Astrocyte of the cerebellum (primary cell): ENCODE data around the gene ITPK1.

ENCODE experiments used
- DNase-seq: peaks from one replicate; pipeline ENCODE4 v3.0.0-alpha.2; 2011; ENCODE audit warnings: low read depth
- H3K4me3 ChIP-seq: 2 replicates; pipeline ENCODE4 v1.5.1; 2011; ENCODE audit warnings: mild to moderate bottlenecking, low read depth, low read length, moderate library complexity
- in situ Hi-C: cut with HindIII; loops from 2 replicates; pipeline ENCODE4 v1.10.0; 2017; ENCODE audit warnings: low sequenced_read_pairs
- TF ChIP-seq, protein P1 (sequence below): IDR thresholded peaks from 2 replicates; pipeline ENCODE4 v1.5.1; 2012; ENCODE audit warnings: low read length, low read depth, moderate library complexity, mild to moderate bottlenecking; ENCODE audit errors: missing control alignments

ITPK1 gene

DNA sequence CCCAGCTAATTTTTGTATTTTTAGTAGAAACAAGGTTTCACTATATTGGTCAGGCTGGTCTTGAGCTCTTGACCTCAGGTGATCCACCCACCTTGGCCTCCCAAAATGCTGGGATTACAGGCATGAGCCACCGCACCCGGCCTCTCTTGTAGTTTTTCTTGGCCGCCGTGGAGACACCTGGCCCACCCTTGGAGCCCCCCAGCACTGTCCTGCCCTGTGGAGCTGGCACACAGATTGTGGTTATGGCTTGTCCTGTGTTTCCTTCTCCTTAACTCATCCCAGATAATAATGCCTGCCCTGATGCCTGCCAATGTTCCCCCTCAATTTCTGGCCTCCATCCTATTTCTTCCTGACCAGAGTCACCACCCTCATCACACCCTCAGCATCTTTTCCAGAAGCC is 134.9 kb downstream of the ITPK1 start:
- in situ Hi-C loops = no loop called here
- no peak overlapping the region for H3K4me3 ChIP-seq
- DNase-seq = no peak
- TF ChIP-seq, protein P1, sequence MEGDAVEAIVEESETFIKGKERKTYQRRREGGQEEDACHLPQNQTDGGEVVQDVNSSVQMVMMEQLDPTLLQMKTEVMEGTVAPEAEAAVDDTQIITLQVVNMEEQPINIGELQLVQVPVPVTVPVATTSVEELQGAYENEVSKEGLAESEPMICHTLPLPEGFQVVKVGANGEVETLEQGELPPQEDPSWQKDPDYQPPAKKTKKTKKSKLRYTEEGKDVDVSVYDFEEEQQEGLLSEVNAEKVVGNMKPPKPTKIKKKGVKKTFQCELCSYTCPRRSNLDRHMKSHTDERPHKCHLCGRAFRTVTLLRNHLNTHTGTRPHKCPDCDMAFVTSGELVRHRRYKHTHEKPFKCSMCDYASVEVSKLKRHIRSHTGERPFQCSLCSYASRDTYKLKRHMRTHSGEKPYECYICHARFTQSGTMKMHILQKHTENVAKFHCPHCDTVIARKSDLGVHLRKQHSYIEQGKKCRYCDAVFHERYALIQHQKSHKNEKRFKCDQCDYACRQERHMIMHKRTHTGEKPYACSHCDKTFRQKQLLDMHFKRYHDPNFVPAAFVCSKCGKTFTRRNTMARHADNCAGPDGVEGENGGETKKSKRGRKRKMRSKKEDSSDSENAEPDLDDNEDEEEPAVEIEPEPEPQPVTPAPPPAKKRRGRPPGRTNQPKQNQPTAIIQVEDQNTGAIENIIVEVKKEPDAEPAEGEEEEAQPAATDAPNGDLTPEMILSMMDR = no peak

DNA sequence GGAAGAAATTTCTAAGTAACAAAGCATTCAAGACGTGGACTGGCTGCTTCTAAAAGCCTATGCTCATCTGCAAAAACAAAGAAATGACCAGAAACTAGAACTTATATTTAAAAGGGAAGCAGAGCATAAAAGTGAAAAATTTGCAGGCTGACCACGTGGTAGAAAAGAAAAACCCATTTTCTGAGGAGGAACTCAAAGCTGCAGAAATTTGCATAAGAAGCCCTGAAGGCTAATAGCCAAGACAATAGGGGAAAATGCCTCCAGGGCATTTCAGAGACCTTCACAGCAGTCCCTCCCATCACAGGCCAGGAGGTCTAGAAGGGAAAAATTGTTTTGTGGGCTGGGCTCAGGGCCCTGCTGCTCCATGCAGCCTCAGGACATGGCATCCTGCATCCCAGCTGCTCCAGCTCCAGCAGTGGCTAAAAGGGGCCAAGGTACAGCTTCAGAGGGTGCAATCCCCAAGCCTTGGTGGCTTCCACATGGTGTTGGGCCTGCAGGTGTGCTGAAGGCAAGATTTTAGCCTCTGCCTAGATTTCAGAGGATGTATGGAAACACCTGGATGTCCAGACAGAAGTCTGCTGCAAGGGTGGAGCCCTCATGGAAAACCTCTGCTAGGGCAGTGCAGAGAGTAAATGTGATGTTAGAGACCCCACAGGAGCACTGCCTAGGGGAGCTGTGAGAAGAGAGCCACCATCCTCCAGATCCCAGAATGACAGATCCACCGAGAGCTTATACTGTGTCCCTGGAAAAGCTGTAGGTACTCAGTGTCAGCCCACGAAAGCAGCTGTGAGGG is 137.3 kb downstream of the ITPK1 start:
- TF ChIP-seq, protein P1 = no peak

DNA sequence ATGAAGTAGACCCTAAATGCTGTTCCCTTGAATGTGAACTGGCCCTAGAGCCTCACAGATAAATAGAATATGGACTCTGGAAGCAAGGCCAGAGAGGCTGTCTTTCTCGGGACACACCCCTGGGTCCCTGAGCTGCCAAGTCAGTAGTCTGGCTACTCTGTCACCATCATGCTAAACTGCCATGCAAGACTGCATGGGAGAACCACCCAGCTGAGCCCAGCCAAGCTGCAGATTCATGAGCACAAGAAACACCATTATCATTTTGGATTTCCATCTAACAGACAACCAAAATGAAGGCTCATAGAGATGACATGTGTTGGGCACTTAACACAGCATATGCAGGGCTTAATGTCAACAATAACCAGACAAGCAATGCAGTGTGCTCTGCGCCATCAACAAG is 139.5 kb downstream of the ITPK1 start:
- DNase-seq = no peak
- no peak overlapping the region for H3K4me3 ChIP-seq
- in situ Hi-C loops = no loop called here
- TF ChIP-seq, protein P1 = no peak

More for the DNA sequence above, 137.3 kb downstream of the ITPK1 start:
- in situ Hi-C loops = no loop called here
- no peak for DNase-seq
- no peak overlapping the region for H3K4me3 ChIP-seq

DNA sequence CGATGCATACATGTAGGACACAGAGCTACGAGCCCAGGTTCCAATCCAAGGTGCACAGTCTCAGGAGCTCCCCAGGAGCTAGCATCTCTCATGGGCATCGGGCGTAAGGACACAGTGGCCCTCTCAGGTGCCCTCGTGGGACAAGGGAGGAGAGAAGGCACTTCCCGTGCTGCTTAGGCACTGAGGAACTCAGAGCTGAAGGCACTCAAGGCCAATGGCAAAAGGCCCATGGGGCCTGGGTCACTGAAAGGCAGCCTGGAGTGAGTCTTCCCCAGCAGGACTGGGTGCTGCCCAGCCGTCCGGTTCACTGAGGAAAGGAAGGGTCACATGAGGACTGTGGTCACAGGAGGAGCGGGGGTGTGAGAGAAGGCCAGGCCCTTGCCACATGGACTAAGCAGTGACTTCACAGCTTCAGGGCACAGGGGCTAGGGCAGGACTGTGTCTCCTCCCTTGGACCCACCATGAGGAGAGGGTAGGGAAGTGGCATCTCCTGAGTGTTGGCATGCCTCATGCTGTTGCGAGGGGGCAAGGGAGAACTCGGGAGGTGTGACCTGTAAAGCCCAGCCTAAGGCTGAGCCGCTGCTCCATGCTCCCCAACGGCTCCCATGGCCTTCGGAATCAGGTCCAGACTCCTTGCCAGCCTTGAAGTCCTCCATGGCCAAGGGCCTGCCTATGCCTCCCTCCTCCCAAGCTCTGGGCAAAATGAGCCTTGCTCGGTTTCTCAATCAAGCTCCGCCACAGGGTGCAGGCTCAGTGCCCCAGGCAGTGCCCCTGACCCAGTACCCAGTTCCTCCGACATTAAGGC is 141.0 kb downstream of the ITPK1 start:
- TF ChIP-seq, protein P1 = no peak
- no peak for DNase-seq
- in situ Hi-C loops = no loop called here
- no peak overlapping the region for H3K4me3 ChIP-seq

DNA sequence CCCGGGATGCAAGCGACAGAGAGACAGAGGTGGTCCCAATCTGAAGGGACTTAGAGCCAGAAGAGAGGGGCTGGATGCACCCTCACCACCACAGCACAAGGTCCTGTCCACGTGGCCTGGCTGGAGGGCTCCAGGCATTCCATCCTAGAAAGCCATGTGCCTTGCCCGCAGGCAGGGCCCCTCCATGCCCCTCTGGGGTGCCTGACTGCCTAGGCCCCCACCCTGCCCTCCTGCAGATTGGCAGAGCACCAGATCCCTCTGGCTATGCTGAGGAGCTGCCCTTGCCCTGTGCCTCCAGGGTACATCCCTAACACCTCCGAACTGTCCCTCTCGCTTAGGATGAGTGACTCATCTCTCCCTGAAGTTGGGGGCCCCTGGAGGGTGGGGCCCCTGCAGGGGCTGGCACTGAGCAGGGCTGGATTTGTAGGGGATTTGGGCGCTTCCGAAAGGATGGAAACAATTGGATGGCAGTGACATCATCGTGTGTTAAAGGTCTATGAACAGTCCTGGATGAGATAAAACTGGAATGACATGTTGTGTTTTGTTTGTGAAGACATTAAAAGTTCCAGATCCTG is 141.8 kb downstream of the ITPK1 start:
- no peak overlapping the region for H3K4me3 ChIP-seq
- TF ChIP-seq, protein P1 = no peak
- DNase-seq = no peak
- in situ Hi-C loops = no loop called here

DNA sequence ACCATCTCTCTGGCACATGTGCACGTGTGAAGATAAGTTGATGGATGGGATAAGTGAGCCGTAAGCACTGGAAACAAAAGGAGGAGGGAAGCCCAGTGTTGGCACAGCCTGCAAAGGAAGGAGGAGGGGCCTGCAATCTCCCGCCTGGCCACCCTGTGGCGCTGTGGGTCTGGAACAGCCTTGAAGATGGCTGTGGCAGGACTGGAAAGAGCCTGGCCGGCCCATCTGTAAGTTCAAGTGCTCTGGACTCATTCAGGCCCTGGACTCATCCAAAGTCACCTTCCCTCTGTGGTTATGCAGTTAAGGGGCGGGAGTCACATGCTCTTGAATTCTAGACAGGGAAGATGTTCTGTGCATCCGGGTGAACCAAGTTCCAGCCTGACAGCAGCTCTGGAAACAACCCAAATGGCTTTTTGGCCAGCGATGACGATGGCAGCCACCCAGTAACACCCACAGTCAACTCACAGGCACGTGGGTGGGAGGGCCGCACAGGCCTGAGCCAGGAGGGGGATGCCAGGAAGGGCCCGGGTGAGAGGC is 142.4 kb downstream of the ITPK1 start:
- in situ Hi-C loops = no loop called here
- DNase-seq = no peak
- TF ChIP-seq, protein P1 = peak; percentile 67
- no peak overlapping the region for H3K4me3 ChIP-seq
